ENCODE measurements around the gene ZBTB9.

ZBTB9 gene

GRCh38 chr6:33438978-33439594 is 15.3 kb upstream of the ZBTB9 start:
- ChIA-PET CTCF (no interaction called here), POLR2A (interaction anchor here (2.2 kb wide), 1 partner anchor 8 kb away, joined by 12 read pairs; no protein-coding TSS in a partner anchor)
- H3K9me3 ChIP-seq (ENCODE audit: control insufficient read depth, insufficient read depth, low read depth, low read length) = no peaks in the 10 kb centered on the region
- no peak overlapping the region for H3K27ac ChIP-seq (ENCODE audit: extremely low read depth, low read depth, low read length)
- TF ChIP-seq PBX3 (CRISPR knock-in tag; IDR thresholded peaks at IDR 0.05) = no peak
- no peak for TF ChIP-seq ZNF654 (tag by site-specific recombination; IDR thresholded peaks at IDR 0.05; ENCODE audit: low read depth)
- TF ChIP-seq ZNF596 (tag by site-specific recombination; IDR thresholded peaks at IDR 0.05) = no peak
- no peak for TF ChIP-seq SCRT1 (tag by site-specific recombination; IDR thresholded peaks at IDR 0.05; ENCODE audit: borderline replicate concordance)
- TF ChIP-seq CTCF (tag by site-specific recombination; IDR thresholded peaks at IDR 0.05) = no peak
- TF ChIP-seq ZNF645 (tag by site-specific recombination; IDR thresholded peaks at IDR 0.05) = no peak
- no peak for TF ChIP-seq ZNF354C (tag by site-specific recombination; IDR thresholded peaks at IDR 0.05; ENCODE audit: borderline replicate concordance, low read depth)
- no peaks in the 10 kb centered on the region for H3K4me1 ChIP-seq (ENCODE audit: control insufficient read depth, insufficient read depth, low read length)
- peaks cover 8 to 58% of the 10 kb centered on the region in 2 experiments; a peak in 2 of 3 replicates for H3K36me3 ChIP-seq (ENCODE audit: control insufficient read depth in 2 of 2, insufficient read depth in 1 of 2, low read length in 2 of 2)
- H3K4me3 ChIP-seq (ENCODE audit: low read depth, low read length) = no peak overlapping the region

GRCh38 chr6:33439956-33440648 is 14.3 kb upstream of the ZBTB9 start:
- no peaks in the 10 kb centered on the region for H3K9me3 ChIP-seq (ENCODE audit: control insufficient read depth, insufficient read depth, low read depth, low read length)
- H3K4me3 ChIP-seq (ENCODE audit: low read depth, low read length) = no peak overlapping the region
- CTCF ChIA-PET = interaction anchor here (2.2 kb wide), 1 partner anchor 14 kb away, joined by 10 read pairs; no protein-coding TSS in a partner anchor
- no peak overlapping the region for H3K27ac ChIP-seq (ENCODE audit: extremely low read depth, low read depth, low read length)
- POLR2A ChIA-PET = interaction anchor here (0.9 to 2.2 kb wide), 2 partner anchors 9 to 14 kb away, joined by 4 to 12 read pairs; partner anchors contain the start of gene ZBTB9
- H3K4me1 ChIP-seq (ENCODE audit: control insufficient read depth, insufficient read depth, low read length) = no peaks in the 10 kb centered on the region
- peaks cover 8 to 67% of the 10 kb centered on the region in 2 experiments; a peak in 2 of 3 replicates for H3K36me3 ChIP-seq (ENCODE audit: control insufficient read depth in 2 of 2, insufficient read depth in 1 of 2, low read length in 2 of 2)
- TF ChIP-seq ZNF433 (tag by site-specific recombination; IDR thresholded peaks at IDR 0.05; ENCODE audit: low read depth) (no peak), ZNF571 (tag by site-specific recombination; IDR thresholded peaks at IDR 0.05) (no peak), HOXA7 (CRISPR knock-in tag; IDR thresholded peaks at IDR 0.05; ENCODE audit: borderline replicate concordance) (no peak), HOXD13 (CRISPR knock-in tag; IDR thresholded peaks at IDR 0.05; ENCODE audit: borderline replicate concordance) (no peak), ZNF768 (tag by site-specific recombination; IDR thresholded peaks at IDR 0.05) (no peak), ZNF488 (tag by site-specific recombination; IDR thresholded peaks at IDR 0.05) (no peak), ZNF398 (tag by site-specific recombination; IDR thresholded peaks at IDR 0.05) (peak; percentile 58; the same call in 1 of the 2 replicates), ZFHX2 (tag by site-specific recombination; conservative IDR thresholded peaks at IDR 0.05) (peak; percentile 74), PRDM2 (tag by site-specific recombination; IDR thresholded peaks at IDR 0.05; ENCODE audit: borderline replicate concordance) (no peak), EGR2 (tag by site-specific recombination; IDR thresholded peaks at IDR 0.05; ENCODE audit: low read depth) (peak; percentile 73; the same call in 1 of the 2 replicates), ZNF223 (tag by site-specific recombination; IDR thresholded peaks at IDR 0.05) (no peak), ZNF292 (tag by site-specific recombination; IDR thresholded peaks at IDR 0.05; ENCODE audit: borderline replicate concordance, low read depth) (no peak)
